AG20443 (cell line): ENCODE results near the gene MFAP1.
"Not testable (repeated sequence)": the region's sequence is repeated elsewhere in the genome, so short reads cannot be mapped to it uniquely, and the experiment has no call there.

Source experiments
- DNase-seq: peaks from one replicate; pipeline ENCODE4 v3.0.0; 2012; ENCODE audit warnings: low spot score, mixed read lengths

Gene MFAP1

DNA sequence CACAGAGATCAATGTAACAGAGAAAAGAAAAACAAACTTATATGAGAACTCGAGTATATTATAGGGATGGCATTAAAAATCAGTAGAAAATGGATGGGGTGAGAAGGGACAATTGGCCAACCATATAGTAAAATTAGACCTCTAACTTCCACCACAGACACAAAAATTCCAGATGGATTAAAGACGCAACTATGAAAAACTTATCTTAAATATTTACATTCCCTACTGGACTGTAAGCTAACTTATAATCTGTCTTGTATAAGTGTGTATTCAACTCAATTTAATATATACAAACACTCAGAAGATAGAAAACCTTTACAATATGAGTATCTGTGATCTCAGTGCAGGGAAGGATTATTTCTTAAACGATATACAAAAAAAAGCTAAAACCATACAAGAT lies 3.0 kb downstream of the MFAP1 start:
- DNase-seq: no peak

- DNase-seq: not testable (repeated sequence)
These were observed 9.4 kb downstream of the MFAP1 start for GRCh38 chr15:43815064-43815463.

- no peak for DNase-seq
These were observed 15.4 kb downstream of the MFAP1 start for GRCh38 chr15:43808960-43809678.

DNA sequence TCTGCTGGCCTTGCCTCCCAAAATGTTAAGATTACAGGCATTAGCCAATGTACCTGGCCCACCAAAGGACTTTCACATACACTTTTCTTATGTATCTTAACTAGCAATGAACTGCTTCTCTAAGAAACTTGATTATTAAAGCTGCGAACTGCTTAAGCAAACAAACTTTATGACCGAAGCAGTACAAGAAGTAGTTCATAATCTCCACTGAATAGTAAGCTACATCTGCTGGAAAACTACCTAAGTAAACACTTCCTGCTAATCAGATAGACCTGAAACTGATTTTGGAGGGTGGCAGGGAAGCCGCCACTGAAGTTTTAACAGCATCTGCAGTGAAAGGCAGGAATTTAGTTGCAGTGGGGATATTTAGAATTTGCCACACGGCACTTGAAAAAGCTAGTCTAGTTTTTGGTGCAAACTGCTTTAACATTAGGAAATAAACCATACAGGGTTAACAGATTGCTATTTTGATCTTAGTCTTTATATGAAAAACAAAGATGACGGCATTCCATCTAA lies 16.0 kb downstream of the MFAP1 start:
- no peak for DNase-seq

- not testable (repeated sequence) for DNase-seq
These were observed 21.8 kb downstream of the MFAP1 start for GRCh38 chr15:43802676-43803075.

- DNase-seq: peak; percentile 92
These were observed 24.0 kb downstream of the MFAP1 start, which contains the start of gene HYPK for GRCh38 chr15:43800286-43801141. Gene HYPK, plus strand, starts transcription at chr15:43800599. Its CDS starts 24 bp downstream, at chr15:43800623.

- DNase-seq: no peak
These were observed 24.6 kb downstream of the MFAP1 start, which contains the start of gene SERINC4 for GRCh38 chr15:43799945-43800285. Gene SERINC4, minus strand, starts transcription at chr15:43800220. Its CDS starts 234 bp downstream, at chr15:43799986.

DNA sequence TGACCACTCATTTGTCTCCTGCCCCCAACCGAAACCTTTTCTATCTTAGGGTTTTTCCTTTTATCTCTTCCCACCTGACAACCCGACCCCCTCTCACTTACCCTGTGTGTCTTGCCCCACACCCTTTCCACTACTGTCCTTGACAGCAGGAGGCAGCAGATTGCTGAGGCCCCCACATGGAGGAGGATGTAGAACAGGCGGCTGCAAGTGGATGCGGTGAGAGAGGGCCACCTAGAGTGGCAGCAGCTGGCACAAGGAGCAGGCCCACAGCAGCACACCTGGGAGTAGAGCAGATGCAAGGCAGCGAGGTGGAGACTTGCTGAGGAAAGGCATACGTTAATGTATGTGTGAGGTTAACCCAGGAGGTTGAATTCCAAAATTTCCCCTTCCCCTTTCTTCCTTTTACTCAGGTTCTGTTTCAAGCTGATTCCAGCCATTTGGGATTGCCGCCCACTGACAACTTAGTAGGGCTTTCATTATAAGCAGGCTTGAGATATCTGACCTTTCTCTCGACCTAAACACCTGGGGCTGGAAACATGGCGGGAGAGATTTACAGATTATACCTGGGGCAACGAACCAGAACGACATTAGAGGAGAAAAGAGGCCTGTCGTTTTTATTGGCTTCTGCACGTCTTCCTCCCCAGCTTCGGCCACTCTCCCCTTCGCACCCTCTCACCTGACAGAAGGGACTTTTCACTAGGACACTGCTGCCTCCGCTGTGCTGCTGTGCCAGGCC lies 25.1 kb downstream of the MFAP1 start:
- DNase-seq: no peak

DNA sequence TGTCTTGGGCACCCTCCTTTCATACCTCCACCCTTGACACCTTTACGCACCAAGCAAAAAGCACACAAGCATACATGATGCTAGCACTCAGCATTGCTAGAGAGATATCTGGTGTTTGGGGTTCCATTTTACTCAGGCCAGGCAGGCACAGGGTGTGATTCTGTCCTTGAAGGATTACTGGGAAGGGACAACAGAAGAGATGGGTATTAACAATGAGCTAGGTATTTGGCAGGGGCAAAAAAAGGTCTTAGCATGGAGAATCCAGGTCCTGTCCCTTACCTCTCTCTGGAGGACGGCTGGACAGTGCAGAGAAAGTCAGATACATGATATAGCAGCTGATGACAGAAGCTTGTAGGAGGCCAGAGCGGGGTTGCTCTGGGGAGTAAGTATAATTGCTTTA lies 27.9 kb downstream of the MFAP1 start:
- DNase-seq: no peak

DNA sequence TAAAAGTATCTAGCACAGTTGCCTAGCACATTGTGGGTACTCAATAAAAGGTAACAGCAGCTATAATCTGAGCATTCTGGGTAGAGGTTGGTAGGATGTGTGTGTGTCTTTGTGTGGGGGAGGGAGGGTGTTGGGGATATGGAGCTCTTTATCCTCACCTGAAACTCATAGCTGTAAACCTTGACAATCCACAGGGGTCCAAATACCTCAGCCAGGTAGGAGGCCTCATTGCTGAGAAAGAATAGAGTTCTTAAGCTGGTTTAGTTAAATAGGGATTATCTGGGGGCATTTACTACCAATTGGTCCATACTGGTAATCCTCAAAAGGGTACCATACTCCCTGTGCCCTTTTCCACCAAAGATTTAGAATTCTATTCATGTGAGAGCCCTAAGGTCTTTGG lies 28.5 kb downstream of the MFAP1 start:
- no peak for DNase-seq

DNA sequence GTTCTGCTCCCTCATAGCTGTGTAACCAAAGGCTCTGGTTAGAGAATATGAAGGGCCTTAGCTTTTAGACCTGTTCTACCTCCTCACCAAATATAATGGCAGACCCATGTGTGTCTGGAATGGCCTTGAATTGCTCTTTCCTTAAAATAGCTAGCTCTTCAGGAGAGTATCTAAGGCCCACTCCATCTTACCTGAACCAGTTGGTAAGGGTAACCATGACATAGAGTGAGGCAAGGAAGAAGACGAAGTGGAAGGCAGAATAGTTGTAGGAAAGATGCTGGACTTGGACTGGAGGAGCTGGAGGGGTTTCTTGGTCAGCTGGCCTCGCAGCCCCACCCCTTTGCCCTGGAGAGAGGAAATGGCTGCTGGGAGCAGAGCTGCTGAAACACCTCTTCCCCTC lies 29.3 kb downstream of the MFAP1 start:
- DNase-seq: no peak

DNA sequence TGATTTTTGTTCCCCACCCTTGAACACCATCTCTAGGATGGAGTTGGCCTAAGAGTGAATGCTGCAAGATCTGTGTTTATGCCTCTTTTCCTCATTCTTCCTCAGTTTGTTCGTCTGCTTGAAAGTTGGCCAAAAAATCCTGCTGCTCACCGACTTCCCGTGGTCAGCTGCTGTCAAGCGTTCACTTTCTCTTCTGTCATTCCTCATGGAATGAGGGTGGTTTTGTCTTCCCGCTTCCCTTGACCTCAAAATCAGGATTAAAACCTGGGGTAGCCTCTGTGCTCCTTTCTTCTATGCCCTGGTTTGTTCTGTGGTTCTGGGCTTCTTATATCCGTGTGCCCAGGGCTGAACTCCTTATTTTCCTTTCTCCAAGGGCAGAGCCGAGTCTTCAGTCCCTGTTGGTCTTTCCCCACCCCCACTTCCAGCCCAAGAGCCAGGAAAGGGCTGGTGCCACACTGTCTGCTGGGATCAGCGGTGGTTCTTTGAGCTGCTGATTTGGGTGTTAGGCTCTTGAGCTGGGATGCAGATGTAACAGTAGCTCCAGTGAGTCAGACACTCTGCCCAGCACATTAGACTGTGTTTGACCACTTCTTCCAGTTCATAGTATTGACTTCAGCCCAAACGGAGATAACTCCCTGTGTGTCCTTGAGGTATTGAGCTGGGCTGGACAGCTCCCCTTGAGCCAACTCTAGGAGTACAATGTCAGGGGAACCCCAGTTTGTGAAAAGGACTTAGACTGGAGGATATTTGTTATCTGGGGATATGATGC lies 30.0 kb downstream of the MFAP1 start:
- DNase-seq: peak; percentile 13

- no peak for DNase-seq
These were observed 30.8 kb downstream of the MFAP1 start for GRCh38 chr15:43793647-43794046.

GRCh38 chr15:43792761-43793476 lies 31.6 kb downstream of the MFAP1 start:
- DNase-seq: peak; percentile 51

- DNase-seq: peak; percentile 99
These were observed 32.3 kb downstream of the MFAP1 start, which contains the start of gene SERF2 for GRCh38 chr15:43791993-43792760. Gene SERF2, plus strand, starts transcription at chr15:43792320. Its CDS starts 57 bp downstream, at chr15:43792377.

GRCh38 chr15:43789409-43789808 lies 35.1 kb downstream of the MFAP1 start:
- DNase-seq: no peak

DNA sequence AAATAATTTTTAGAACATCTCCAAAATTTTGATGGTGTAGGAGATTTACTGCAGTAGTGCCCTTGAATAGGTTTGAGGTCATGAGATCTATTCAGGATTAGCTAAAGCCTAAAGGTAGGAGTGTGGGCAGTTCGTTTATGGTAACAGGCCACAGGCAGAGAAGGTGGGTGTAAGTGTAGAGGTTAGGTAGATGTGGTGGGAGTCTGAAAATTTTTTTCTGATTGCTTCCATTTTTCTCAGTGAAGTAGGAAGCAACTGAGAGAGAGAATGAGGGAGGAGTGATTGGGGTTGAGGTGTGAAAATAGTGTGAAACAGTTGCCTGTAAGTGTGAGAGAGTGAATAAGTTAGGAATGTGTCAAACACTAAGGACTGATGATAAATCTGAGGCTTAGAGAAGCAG lies 45.5 kb downstream of the MFAP1 start:
- no peak for DNase-seq

GRCh38 chr15:43777267-43777914 lies 47.1 kb downstream of the MFAP1 start:
- peak; percentile 77 for DNase-seq

GRCh38 chr15:43776718-43777266 lies 47.7 kb downstream of the MFAP1 start, which contains the start of gene ELL3:
Gene ELL3, minus strand, starts transcription at chr15:43776966. Its CDS starts 65 bp downstream, at chr15:43776901.
- DNase-seq: peak; percentile 86
